Measurements from ENCODE around the gene DCTN3. TPM values are rescaled to one million over a fixed set of nuclear protein-coding genes. Genes with fewer than 3 reads are reported as not detected.

The DCTN3 gene
- 72.7 and 98.1 TPM in 2 replicates for total RNA-seq (2014; rRNA removed; shearing (Covaris generic))

GRCh38 chr9:34620061-34620994 lies at the start of gene DCTN3:
TSS of gene DCTN3 (minus strand) at chr9:34620495. CDS start at chr9:34620464, 31 bp downstream.
- DNase-seq (ENCODE audit: low spot score), result peak; percentile 93

GRCh38 chr9:34665381-34666250 lies 45.3 kb upstream of the DCTN3 start:
- peak; percentile 91 for DNase-seq (ENCODE audit: low spot score)

- DNase-seq (ENCODE audit: low spot score), result no peak
Observed at GRCh38 chr9:34665067-34665380, 44.7 kb upstream of the DCTN3 start.

GRCh38 chr9:34664281-34665066 lies 44.2 kb upstream of the DCTN3 start:
- peak; percentile 89 for DNase-seq (ENCODE audit: low spot score)

- DNase-seq (ENCODE audit: low spot score), result no peak
Observed at GRCh38 chr9:34663303-34663605, 43.0 kb upstream of the DCTN3 start.

GRCh38 chr9:34662526-34663302 lies 42.4 kb upstream of the DCTN3 start, which contains the start of gene CCL27:
TSS of gene CCL27 (minus strand) at chr9:34662657. CDS start at chr9:34662633, 24 bp downstream.
- DNase-seq (ENCODE audit: low spot score), result no peak

GRCh38 chr9:34659592-34660253 lies 39.4 kb upstream of the DCTN3 start:
- peak; percentile 23 for DNase-seq (ENCODE audit: low spot score)

GRCh38 chr9:34658461-34658860 lies 38.2 kb upstream of the DCTN3 start:
- no peak for DNase-seq (ENCODE audit: low spot score)

- no peak for DNase-seq (ENCODE audit: low spot score)
Observed at GRCh38 chr9:34656992-34657391, 36.7 kb upstream of the DCTN3 start.

GRCh38 chr9:34655394-34655793 lies 35.1 kb upstream of the DCTN3 start:
- DNase-seq (ENCODE audit: low spot score), result no peak

GRCh38 chr9:34654323-34655051 lies 34.2 kb upstream of the DCTN3 start:
- no peak for DNase-seq (ENCODE audit: low spot score)

- DNase-seq (ENCODE audit: low spot score), result no peak
Observed at GRCh38 chr9:34653151-34654072, 33.1 kb upstream of the DCTN3 start.

GRCh38 chr9:34652602-34653000 lies 32.3 kb upstream of the DCTN3 start:
- no peak for DNase-seq (ENCODE audit: low spot score)

- peak; percentile 80 for DNase-seq (ENCODE audit: low spot score)
Observed at GRCh38 chr9:34651876-34652601, 31.7 kb upstream of the DCTN3 start, which contains the start of gene IL11RA. TSS of gene IL11RA (plus strand) at chr9:34652185. CDS start at chr9:34655218, 3,033 bp downstream.

- DNase-seq (ENCODE audit: low spot score), result peak; percentile 3
Observed at GRCh38 chr9:34651321-34651720, 31.0 kb upstream of the DCTN3 start.

GRCh38 chr9:34650816-34651215 lies 30.5 kb upstream of the DCTN3 start:
- DNase-seq (ENCODE audit: low spot score), result no peak

- no peak for DNase-seq (ENCODE audit: low spot score)
Observed at GRCh38 chr9:34648673-34649072, 28.4 kb upstream of the DCTN3 start.

GRCh38 chr9:34647651-34648050 lies 27.4 kb upstream of the DCTN3 start:
- no peak for DNase-seq (ENCODE audit: low spot score)
